KG1 (cell line): Measurements from ENCODE around the gene HOOK1.
"Not testable (repeated sequence)": the region's sequence is repeated elsewhere in the genome, so short reads cannot be mapped to it uniquely, and the experiment has no call there.

Experiments used
- DNase-seq: peaks from one replicate; lab custom pipeline; 2025; lab: John Stamatoyannopoulos, UW

Gene HOOK1

GRCh38 chr1:59885160-59885832, 70.5 kb downstream of the HOOK1 start:
- DNase-seq, result no peak

GRCh38 chr1:59892841-59893811, 78.4 kb downstream of the HOOK1 start:
- no peak for DNase-seq

- no peak for DNase-seq
These were observed 82.4 kb downstream of the HOOK1 start for GRCh38 chr1:59897165-59897564.

- DNase-seq, result no peak
These were observed 84.2 kb downstream of the HOOK1 start for GRCh38 chr1:59898927-59899326.

GRCh38 chr1:59900640-59901039, 85.9 kb downstream of the HOOK1 start:
- no peak for DNase-seq

GRCh38 chr1:59901770-59902388, 87.1 kb downstream of the HOOK1 start:
- no peak for DNase-seq

GRCh38 chr1:59903141-59903754, 88.5 kb downstream of the HOOK1 start:
- DNase-seq, result no peak

- DNase-seq, result no peak
These were observed 92.2 kb downstream of the HOOK1 start for GRCh38 chr1:59906931-59907330.

- no peak for DNase-seq
These were observed 93.3 kb downstream of the HOOK1 start for GRCh38 chr1:59908084-59908483.

GRCh38 chr1:59908682-59909081, 93.9 kb downstream of the HOOK1 start:
- DNase-seq, result no peak

- DNase-seq, result not testable (repeated sequence)
These were observed 100.1 kb downstream of the HOOK1 start for GRCh38 chr1:59914791-59915286.

- DNase-seq, result no peak
These were observed 100.8 kb downstream of the HOOK1 start for GRCh38 chr1:59915516-59915915.

- no peak for DNase-seq
These were observed 102.5 kb downstream of the HOOK1 start for GRCh38 chr1:59917026-59917784.

- no peak for DNase-seq
These were observed 103.0 kb downstream of the HOOK1 start for GRCh38 chr1:59917785-59918180.

- DNase-seq, result no peak
These were observed 105.0 kb downstream of the HOOK1 start for GRCh38 chr1:59919746-59920145.

GRCh38 chr1:59921258-59921899, 106.6 kb downstream of the HOOK1 start:
- DNase-seq, result not testable (repeated sequence)

- DNase-seq, result no peak
These were observed 109.9 kb downstream of the HOOK1 start for GRCh38 chr1:59924653-59925052.
